ENCODE results near the gene PCNT.

DNA sequence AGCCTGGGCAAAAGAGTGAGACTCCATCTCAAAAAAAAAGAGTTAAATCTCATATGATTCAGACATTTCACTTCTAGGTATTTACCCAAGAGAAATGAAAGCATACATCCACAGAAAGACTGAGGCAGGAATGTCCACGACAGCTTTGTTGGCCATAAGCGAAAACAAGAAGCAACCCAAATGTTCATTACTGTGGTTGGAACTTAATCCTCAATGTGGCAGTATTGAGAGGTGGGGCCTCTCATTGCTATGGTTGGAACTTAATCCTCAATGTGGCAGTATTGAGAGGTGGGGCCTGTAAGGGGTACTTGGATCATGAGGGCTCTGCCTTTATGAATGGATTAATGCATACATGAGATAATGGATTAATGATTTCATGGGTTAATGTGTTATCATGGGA lies 15.5 kb upstream of the PCNT start:
- no peak for TF ChIP-seq NFRKB (IDR thresholded peaks at IDR 0.05)
- TF ChIP-seq FOXM1 (IDR thresholded peaks at IDR 0.05; ENCODE audit: borderline replicate concordance) = no peak
- TF ChIP-seq ARNT (IDR thresholded peaks at IDR 0.05) = no peak
- TF ChIP-seq SP1 (IDR thresholded peaks at IDR 0.05) = no peak
- no peak for TF ChIP-seq SUZ12 (IDR thresholded peaks at IDR 0.05)
- TF ChIP-seq FOXA1 (IDR thresholded peaks at IDR 0.05) = no peak
- TF ChIP-seq BHLHE40 (IDR thresholded peaks at IDR 0.05; ENCODE audit: borderline replicate concordance) = no peak
- no peak for TF ChIP-seq ELF4 (IDR thresholded peaks at IDR 0.05)
- no peak for TF ChIP-seq HDGF (IDR thresholded peaks at IDR 0.05; ENCODE audit: borderline replicate concordance)
- no peak for TF ChIP-seq TARDBP (IDR thresholded peaks at IDR 0.05)
